GM13977 (cell line): ENCODE measurements around the gene RXRA.

Experiments used
- DNase-seq: peaks from one replicate; pipeline ENCODE4 v3.0.0; 2012; ENCODE audit warnings: low spot score
- CTCF ChIP-seq: IDR thresholded peaks from 2 replicates; pipeline ENCODE4 v1.5.1; 2012; ENCODE audit warnings: mild to moderate bottlenecking, control low read depth; ENCODE audit not compliant: insufficient read depth; ENCODE audit errors: extremely low read depth, missing control alignments
- in situ Hi-C: fragments of 300-500 bp; cut with MboI; formaldehyde crosslinking; loops from one replicate; pipeline ENCODE4 v1.12.0; 2022; ENCODE audit warnings: low sequenced_read_pairs, low pct_unique_long_range_greater_than_20kb, mixed read lengths, inconsistent platforms; ENCODE audit not compliant: unreplicated experiment

RXRA gene

DNA sequence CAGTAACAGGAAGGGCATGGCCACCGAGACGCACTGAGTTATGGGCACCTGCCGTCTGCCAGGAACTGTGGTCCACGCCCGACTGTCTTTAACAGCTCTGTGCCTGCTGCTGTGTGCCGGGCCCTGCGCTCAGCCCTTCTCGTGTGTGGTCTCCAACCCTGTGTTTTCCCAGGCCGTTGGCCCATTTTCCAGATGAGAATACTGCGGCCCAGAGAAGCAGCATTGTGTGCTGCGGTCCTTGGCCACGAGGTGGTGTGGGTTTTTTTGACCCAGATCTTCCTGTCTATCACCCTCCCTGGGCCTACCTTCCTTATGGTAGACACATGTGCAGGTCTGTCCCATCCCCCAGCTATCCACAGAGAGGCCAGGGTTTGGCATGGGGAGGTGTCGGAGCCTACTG lies 47.0 kb downstream of the RXRA start:
- DNase-seq: peak; percentile 72
- peak; percentile 22 for TF ChIP-seq CTCF
- in situ Hi-C loops: loop anchor here (10.0 kb wide), 1 partner anchor 208 kb away; the partner anchor contains the start of gene RNU6ATAC

GRCh38 chr9:134373953-134374300 lies 47.7 kb downstream of the RXRA start:
- TF ChIP-seq CTCF: no peak
- no peak for DNase-seq
- in situ Hi-C loops: loop anchor here (10.0 kb wide), 1 partner anchor 209 kb away; the partner anchor contains the start of gene RNU6ATAC

GRCh38 chr9:134374301-134375010 lies 48.2 kb downstream of the RXRA start:
- DNase-seq: no peak
- TF ChIP-seq CTCF: no peak
- in situ Hi-C loops: loop anchor here (10.0 kb wide), 1 partner anchor 210 kb away; the partner anchor contains the start of gene RNU6ATAC

DNA sequence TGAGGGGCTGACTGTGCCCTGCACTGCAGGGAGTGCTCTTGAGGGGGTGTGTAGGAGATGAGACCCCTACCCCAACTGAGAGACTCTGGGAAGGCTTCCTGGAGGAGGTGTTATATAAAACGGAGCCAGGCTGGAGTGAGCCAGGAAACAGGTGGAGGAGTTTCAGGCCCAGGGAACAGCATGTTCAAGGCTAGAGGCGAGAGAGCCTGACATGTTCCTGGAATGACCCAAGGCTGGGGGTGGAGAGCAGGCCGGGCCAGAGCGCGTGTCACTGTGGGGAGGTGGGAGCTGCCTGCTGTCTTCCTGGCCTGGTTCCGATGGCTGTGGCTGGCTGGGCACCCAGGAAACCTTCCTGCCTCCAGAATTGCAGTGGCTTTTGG lies 48.7 kb downstream of the RXRA start:
- no peak for DNase-seq
- TF ChIP-seq CTCF: no peak
- in situ Hi-C loops: loop anchor here (10.0 kb wide), 1 partner anchor 210 kb away; the partner anchor contains the start of gene RNU6ATAC

GRCh38 chr9:134375430-134376385 lies 49.5 kb downstream of the RXRA start:
- no peak for DNase-seq

More at GRCh38 chr9:134375430-134376385, 49.5 kb downstream of the RXRA start:
- in situ Hi-C loops: loop anchor here (10.0 kb wide), 1 partner anchor 211 kb away; the partner anchor contains the start of gene RNU6ATAC
- TF ChIP-seq CTCF: no peak
